GM19035 (cell line): ENCODE data around the gene RASL11A.
"Not testable (repeated sequence)": the region's sequence is repeated elsewhere in the genome, so short reads cannot be mapped to it uniquely, and the experiment has no call there.

Source experiments
- ATAC-seq: cut with Tn5 transposase; IDR thresholded peaks from one replicate; pipeline ENCODE4 v1.9.1; 2021; ENCODE audit not compliant: unreplicated experiment

Gene RASL11A

DNA sequence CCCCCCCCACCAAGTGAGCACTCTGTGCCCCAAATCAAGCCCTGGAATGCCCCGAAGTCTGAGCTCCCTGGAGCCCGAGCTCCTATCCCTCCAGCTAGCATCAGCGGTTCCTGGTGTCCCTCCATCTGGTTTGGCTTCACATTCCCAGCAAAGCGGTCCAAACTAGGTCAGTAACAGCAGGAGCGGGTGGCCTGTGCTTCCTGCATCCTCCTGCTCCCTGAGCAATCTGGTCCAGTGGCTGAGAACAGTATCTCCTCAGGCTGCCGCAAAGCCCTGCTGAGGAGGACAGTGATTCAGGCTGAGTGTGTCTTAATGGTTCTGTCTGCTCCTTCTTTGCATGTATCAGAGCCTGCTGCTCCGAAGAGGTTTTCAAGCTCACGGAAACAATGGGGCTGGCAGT is 25.9 kb downstream of the RASL11A start:
- no peak for ATAC-seq

DNA sequence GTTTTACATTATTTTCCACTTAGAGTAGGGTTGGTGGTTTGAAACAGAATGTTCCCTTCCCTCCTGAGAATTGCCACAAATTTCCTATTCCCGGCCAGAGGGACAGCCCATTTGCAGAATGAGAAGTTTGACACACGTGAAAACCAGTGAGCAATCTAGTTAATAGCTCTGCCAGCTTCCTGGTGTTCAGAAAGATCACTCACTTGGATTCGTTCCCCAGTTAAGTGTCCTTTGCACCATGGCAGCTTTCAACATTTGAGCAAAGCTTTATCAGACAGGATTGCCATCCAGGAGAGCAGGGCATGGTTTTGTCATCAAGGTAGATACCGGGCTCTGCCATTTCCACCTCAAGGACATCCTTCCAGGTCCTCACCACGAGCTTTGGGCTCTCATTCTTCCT is 28.2 kb downstream of the RASL11A start:
- no peak for ATAC-seq

DNA sequence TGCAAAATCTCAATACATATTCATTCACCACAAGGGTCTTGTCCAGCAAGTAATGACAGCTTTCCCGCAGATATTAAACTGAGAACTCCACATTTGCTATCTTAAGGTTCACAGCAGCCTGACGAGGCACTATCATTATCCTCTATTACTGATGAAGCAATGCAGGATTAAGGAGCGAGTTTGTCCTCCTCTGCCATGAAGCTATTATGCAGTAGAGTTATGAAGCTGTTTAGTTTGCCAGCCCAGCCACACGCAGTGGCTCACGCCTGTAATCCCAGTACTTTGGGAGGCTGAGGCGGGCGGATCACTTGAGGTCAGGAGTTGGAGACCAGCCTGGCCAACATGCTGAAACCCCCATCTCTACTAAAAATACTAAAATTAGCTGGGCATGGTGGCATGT is 29.8 kb downstream of the RASL11A start:
- not testable (repeated sequence) for ATAC-seq

DNA sequence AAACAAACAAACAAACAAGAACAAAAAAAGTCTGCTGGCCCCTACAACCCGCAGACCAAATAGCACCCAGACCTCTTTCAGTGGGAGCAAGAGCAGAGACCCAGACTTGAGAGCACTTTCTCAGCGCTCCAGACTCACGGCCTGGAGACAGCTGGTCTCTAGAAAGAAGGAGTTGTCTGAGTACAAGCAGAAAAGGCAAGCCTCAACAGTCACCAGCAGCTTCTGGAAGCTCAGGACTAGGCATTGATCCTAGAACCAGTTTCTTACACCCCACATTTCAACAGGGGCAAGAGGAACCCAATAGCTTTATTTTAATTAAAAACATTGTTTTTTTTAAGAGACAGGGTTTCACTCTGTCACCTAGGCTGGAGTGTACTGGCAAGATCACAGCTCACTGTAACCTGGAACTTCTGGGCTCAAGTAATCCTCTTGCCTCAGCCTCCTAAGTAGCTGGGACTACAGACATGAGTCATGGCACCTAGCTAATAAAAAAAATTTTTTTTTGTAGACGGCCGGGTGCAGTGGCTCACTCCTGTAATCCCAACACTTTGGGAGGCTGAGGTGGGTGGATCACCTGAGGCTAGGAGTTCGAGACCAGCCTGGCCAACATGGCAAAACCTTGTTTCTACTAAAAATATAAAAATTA is 30.4 kb downstream of the RASL11A start:
- ATAC-seq = no peak

DNA sequence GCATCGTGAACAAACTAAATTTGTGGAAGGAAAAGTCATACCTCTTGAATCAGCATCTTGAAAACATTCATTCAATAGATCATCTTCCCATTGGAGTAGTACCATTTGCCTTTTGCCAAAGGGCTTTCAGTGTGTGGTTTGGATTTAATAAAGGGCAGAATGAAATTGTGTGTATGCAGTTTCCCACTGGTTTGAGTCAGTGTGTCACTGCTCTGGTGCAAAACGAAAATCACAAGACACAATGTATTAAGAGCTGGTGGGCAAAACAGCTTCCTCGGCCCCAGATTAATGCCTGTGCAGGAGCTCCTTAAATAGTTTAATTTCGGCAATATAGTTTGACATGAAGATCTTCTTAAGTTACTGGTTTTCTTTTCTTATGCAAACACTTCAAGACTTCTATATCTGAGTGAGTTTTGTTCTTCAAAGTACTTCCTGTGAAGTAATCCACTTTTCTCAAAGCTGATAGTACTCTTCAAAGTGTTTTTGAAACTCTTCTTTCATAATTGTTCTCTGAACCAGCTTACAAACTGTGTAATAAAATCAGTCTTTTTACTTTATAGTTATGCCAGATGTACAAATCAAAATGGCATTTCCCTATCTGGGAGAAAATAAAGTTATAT is 32.1 kb downstream of the RASL11A start:
- ATAC-seq = no peak

DNA sequence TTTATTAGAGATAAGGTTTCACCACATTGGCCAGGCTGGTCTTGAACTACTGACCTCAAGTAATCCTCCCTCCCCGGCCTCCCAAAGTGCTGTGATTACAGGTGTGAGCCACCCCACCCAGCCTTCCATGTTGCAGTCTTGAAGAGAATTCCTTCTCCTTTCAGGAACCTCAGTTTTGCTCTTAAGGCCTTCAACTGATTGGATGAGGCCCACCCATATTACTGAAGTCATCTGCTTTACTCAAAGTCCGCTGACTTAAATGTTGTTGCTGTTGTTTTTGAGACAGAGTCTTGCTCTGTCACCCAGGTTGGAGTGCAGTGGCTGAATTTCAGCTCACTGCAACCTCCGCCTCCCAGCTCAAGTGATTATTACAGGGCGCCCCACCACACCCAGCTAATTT is 33.5 kb downstream of the RASL11A start:
- no peak for ATAC-seq

DNA sequence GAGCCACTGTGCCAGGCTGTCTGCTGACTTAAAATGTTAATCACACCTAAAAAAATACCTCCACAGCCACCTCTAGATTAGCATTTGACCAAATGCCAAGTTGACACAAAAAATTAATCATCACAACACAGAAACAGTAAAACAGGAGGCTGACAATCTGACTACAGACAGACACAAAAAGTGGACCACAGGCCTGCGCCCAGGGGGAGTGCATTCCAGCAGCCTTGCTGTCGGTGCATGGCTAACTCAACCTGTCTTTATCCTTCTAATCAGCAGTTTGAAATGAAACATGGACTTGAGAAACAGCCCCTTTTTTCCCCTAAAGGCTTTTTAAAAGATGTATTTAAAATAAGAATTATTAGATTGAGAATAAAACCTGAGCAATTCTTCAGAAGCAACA is 34.0 kb downstream of the RASL11A start:
- ATAC-seq = no peak

DNA sequence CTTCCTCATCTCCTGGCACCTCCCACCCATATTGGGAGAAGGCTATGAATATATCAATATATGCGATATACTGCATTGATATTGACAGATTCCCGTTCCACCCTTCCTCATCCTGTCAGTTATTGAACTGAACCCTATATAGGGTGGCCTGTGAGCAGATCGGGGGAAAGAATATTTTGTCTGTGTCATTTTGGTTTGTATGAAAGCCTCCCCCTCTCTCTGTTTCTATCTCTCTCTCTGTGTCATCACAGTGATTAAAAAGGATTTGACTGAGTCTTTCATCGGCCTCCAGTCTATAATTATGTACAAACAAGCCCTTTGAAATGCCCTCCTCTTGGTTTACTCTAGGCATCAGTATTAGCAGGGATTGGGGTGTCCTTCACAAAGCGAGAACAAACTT is 35.7 kb downstream of the RASL11A start:
- ATAC-seq = no peak

DNA sequence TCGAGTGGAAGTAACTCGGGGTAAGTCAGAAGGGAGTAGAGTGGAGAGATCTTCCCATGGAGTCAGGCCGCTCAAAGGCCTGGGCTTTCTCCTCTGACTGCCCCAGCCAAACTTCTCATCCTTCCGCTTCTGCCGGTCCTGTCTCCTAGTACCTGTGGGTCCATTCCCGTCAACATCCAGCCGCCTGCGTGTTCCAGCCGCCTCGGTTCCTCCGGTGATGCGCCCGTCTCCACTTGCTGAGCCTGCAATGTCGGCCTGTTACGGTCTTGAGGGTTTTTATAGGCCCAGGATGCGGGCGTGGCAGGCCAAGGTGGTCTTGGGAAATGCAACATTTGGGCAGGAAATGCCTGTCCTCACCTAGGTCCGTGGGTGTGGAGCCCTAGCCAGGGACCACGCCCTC is 38.3 kb downstream of the RASL11A start:
- no peak for ATAC-seq

DNA sequence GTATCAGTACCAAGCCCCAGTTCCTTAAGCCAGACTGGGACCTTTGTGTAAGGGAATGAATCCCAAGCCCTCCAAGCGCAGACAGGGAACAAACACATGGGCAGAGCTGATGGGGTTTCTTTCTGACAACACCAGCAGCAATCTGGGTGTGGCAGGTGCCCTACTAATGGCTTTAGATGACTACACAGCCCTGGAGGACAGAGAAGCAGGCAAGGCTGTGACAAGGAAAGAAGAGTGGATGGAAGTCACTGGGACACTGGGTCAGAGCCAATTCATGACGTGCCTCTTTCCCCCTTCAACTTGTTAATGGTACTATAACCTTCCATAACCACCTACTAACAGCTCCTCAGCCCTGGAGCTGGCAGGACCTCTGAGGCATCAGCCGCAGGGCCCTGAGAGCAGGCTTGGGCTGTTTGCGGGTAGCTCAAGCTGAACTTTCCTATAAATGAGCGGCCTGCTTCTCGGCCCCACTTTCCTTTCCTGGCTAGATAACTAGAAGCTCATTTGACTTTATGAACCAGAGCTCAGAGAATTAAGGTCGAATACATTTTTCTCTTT is 38.9 kb downstream of the RASL11A start:
- no peak for ATAC-seq

DNA sequence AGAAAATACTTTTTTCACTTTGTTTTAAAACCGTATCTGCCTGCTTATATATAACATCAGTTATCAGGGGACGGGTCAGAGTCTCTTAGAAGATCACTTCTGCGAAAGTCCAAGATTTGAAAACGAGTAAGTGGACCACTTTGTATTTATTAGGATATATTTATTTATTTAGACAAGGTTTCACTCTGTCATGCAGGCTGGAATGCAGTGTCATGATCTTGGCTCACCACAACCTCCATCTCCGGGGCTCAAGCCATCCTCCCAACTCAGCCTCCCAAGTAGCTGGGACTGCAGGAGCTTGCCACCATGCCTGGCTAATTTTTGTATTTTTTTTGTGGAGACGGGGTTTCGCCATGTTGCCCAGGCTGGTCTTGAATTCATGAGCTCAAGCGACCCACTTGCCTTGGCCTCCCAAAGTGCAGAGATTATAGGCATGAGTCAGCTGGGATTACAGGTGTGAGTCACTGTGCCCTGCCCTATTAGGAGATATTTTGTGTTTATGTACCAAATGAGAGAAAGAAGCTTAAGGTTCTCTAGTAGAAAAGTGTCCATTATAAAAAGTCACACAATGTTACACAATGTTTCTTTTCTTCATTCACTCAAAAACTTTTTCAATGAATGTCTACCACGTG is 39.5 kb downstream of the RASL11A start:
- no peak for ATAC-seq

DNA sequence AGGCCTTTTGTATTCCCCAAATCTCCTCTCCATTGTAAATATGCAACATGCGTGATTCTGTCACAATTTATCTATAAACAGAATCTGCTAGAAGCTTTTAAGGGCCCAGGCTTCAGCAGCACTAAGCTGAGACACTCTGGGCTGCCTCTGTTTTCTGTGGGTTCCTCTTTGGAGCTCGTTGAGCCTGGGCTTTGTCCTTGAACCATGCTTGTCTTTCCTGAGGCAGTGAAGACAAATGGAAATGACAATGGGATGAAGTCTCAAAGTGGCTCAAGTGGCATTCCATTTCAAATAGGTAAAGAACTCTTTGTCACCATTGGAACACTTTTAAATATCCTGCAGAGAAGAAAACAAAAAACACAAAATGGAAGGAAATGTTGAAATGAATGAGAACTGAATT is 40.3 kb downstream of the RASL11A start:
- ATAC-seq = no peak

DNA sequence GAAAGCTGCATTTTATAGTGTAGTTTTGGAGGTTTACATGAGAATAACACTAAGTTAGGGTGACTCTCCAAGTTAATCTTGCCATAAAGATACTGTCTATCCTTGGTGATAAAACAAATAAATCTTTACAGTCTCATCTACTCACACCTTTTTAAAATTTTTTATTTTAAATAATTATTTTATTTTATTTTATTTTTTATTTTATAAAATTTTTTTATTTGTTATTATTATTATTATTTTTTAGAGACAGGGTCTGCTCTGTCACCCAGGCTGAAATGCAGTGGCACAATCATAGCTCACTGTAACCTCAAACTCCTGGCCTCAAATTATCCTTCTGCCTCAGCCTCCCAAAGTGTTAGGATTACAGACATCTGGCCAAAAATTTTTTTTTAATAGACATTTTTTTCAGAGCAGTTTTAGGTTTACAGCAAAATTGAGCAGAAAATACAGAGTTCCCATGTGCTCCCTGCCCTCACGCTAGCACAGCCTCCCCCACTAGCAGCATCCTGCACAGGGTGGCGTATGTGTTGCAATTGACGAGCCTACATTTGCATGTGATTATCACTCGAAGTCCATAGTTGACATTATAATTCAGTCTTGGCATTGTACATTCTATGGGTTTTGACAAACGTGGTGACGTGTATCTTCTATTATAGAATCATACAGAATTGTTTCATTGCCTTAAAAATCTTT is 41.0 kb downstream of the RASL11A start:
- ATAC-seq = no peak

DNA sequence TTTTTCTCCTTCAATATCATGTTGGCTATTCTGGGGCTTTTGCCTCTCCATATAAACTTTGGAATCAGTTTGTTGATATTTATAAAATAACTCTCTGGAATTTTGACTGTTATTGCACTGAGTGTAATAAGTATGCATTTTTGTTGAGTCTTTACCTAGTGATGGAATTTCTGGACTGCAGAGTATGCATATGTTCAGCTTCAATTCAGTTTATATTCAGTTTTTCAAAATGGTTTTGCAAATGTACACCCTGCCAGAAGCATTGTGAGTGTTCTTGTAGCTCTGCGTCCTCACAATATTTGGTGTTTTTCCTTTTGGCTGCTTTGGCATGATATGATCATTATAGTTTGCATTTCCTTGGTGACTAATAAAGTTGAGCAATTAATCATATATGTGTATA is 43.1 kb downstream of the RASL11A start:
- no peak for ATAC-seq

DNA sequence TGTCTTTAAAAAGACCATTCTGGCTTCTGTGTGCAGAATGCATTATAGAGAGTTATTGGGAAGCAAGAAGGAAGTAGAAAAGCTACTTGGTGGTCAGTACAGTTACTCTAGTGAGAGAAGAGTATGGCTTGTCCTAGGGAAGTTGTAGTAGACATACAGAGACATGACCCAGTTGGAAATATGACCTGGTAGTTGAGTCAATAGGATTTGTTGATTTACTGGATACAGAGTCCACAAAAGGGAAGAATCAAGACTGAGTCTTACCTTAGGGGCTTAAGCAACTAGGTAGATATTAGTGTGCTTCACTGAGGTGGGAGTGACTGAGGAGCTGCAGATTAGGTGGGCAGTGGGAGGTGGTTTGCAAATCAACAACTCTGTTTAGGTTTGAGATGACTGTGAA is 48.8 kb downstream of the RASL11A start:
- ATAC-seq = no peak

DNA sequence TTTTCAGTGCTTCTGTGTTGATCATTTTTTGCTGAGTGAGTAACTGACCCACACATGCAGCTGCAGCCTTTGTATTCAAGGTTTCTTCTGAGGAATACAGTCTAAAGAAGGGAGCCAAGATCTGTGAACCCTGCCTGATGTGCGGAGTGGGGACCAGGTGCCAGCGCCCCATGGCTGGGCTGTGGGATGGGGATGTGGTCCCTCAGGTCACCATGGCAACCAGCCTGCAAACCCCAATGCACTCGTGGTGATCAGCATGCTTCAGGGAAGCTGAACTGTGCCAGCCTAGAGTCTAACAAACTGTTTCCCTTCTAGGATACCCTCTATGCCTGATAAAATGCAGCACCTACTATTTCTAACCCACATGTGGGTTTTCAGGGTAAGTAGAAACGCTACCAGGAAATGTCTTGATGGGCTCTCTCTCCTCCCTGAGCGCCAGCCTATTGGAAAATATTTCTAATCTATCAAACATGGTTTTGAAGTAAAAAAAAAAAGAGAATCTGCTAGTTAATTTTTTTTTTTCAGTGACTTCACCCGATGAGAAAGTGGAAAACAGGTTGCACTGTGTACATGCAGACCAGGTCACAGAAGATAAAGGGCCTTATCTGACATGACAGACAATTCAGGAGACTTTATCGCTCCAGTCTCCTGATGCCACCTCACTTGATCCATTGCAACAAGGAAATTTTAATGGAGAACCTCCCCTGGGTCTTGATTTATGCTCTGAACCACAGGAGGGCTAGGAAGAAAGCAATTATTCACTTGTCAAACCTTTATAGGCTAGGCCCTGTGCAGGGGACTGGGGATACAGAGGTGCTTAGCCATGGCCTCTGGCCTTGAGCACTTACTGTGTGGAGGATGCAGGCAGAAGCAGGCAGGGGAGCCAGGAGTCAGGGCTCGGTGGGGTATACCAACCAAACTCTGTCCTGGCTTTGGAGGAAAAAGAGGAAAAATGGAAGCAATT is 51.1 kb downstream of the RASL11A start:
- ATAC-seq = no peak

DNA sequence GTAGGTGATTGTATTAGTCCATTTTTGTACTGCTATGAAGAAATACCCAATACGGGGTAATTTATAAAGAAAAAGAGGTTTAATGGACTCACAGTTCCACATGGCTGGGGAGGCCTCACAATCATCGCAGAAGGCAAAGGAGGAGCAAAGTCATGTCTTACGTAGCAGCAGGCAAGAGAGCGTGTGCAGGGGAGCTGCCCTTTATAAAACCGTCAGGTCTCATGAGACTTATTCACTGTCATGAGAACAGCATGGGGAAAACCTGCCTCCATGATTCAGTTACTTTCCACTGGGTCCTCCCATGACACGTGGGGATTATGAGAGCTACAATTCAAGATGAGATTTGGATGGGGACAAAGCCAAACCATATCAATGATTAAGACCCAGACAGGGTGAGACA is 51.8 kb downstream of the RASL11A start:
- ATAC-seq = not testable (repeated sequence)
